Sciatic nerve (tissue), 2 donors: ENCODE measurements around the gene LCK. TPM values are rescaled to one million over a fixed set of nuclear protein-coding genes. Genes with fewer than 3 reads are reported as not detected.
A peak's percentile ranks its signal among the peaks of the same experiment; 100 is the strongest.
"Not testable (repeated sequence)": the region's sequence is repeated elsewhere in the genome, so short reads cannot be mapped to it uniquely, and the experiment has no call there.

Experiments
- ATAC-seq: fragments of 200-7000 bp; cut with Tn5 transposase; one replicate; pipeline ENCODE4 v1.9.1; 2020; ENCODE audit warnings: mild to moderate bottlenecking, moderate library complexity
- DNase-seq: peaks from one replicate; pipeline ENCODE4 v3.0.0-alpha.2; 2020; ENCODE audit warnings: low spot score
- intact Hi-C: fragments of 100-400 bp; cut with DNase I; formaldehyde crosslinking; loops from one replicate; pipeline ENCODE4 v1.14.2; 2022
- total RNA-seq: library from RNA; stranded (reverse); fragmentation: NEBNext Ultra II Directional; extraction: Animal tissue kit (Norgen Biotek cat#: 25700); gene quantifications from one replicate; pipeline ENCODE4 v1.2.1, GENCODE V29; 2021
- donor health status: DM: no; HTN: no; CAD: no.
- donor health status: DM: no; HTN: no; CAD: no.

LCK gene
- total RNA-seq, 1 donor from 2014 or later, result 3.2 TPM

- intact Hi-C loops, result no loop called here
- DNase-seq (no peak), ATAC-seq (no peak)
These were observed 16.3 kb upstream of the LCK start for GRCh38 chr1:32234792-32235191.

- DNase-seq, result no peak
- intact Hi-C loops, result no loop called here
- ATAC-seq, result no peak
These were observed 11.7 kb upstream of the LCK start for GRCh38 chr1:32239337-32239736.

- ATAC-seq, result peak; percentile 20
- intact Hi-C loops, result no loop called here
- DNase-seq, result no peak
These were observed 11.3 kb upstream of the LCK start for GRCh38 chr1:32239790-32240139.

GRCh38 chr1:32240140-32240951 is 10.7 kb upstream of the LCK start:
- peak; percentile 87 for ATAC-seq
- peak; percentile 85 for DNase-seq
- intact Hi-C loops, result no loop called here

- DNase-seq (peak; percentile 70), ATAC-seq (peak; percentile 71)
- intact Hi-C loops, result no loop called here
These were observed 9.9 kb upstream of the LCK start for GRCh38 chr1:32241001-32241763.

DNA sequence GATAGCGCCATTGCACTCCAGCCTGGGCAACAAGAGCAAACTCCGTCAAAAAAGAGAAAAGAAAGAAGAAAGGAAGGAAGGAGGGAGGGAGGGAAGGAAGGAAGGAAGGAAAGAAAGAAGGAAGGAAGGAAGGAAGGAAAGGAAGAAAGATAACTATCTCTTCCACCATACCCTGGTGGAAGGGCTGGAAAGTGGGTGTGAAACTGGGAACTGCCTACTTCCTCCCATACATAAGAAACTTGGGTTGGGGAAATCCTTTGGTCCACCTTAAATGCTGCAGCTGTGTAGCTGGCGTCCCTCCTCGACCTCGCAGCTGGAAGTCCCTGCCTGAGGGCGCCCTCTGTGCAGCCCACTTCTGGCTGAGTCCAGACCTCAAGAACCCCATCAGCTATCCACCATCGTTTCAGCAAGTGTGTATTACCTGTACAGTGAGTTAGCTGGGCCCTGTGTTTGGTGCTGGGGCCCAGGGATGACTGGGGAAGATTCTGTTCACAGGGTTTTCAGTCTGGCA is 8.7 kb upstream of the LCK start:
- intact Hi-C loops, result no loop called here
- no peak for ATAC-seq
- no peak for DNase-seq

DNA sequence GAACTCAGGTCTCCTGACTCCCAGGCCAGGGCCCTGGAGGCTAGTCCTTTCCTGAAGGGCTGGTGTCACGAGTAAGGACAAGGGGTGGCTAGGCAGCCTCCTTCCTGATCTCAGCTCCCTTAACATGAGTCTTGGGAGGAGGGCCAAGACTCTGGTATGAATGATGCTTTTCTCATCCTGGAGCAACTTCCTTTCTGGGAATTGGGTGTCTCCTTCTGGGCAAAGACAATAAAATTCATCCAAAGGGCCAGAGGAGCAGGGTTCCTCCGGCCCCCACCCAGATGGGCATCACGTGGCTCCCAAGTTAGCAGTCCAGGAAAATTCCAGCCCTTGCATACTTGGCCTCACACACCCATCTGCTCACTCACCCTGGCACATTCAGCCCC is 4.2 kb upstream of the LCK start, which contains the start of gene FAM167B:
Gene FAM167B, plus strand, starts transcription at position 335 of the 386 bp plus-strand sequence. CDS start 200 bp downstream, outside the sequence.
- intact Hi-C loops, result no loop called here
- DNase-seq (no peak), ATAC-seq (peak; percentile 85)

DNA sequence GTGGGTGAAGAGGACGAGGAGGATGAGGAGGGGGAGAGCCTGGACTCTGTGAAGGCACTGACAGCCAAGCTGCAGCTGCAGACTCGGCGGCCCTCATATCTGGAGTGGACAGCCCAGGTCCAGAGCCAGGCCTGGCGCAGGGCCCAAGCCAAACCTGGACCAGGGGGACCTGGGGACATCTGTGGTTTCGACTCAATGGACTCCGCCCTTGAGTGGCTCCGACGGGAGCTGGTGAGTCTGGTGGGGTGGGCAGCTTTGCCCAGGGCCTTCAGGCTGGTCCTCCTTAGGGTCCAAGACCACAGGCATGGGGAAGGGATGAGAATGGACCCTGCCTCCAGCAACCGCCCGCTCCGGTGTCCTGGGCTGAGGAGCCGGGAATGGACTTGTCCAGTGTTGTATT is 3.6 kb upstream of the LCK start:
- intact Hi-C loops, result no loop called here
- peak; percentile 16 for ATAC-seq
- DNase-seq, result no peak

DNA sequence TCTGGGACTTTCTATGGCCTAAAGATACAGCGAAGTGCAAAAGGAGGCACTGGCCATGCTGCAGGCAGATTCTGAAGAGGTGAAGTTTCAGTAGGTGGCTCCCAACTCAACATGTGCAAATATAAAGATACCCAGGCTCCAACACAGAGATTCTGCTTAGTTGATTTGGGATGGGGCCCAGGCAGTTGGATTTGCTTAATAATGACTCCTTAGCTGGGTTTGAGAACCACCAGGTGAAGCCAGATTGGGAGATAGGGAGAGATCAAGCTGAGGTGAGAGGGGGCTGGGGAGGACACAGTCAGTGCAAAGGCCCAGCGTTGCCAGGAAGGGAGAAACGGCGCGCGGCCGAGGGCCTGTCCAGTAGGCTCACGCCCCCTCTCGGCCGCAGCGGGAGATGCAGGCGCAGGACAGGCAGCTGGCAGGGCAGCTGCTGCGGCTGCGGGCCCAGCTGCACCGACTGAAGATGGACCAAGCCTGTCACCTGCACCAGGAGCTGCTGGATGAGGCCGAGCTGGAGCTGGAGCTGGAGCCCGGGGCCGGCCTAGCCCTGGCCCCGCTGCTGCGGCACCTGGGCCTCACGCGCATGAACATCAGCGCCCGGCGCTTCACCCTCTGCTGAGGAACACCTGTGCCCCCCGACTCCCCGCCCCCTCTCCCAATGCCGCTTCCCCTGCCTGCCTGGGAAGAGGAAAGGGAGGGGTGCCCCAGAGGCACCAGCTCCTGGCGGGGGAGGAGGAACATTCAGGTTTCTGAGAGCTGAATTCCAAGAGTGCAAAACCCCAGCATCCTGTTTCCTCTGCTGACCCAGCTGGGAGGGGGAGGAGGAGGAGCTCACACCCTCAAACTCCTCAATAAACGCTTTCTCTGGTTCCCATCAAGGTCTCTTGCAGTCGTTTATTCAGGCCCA is 2.8 kb upstream of the LCK start:
- ATAC-seq, result peak; percentile 62
- DNase-seq, result peak; percentile 86
- intact Hi-C loops, result no loop called here

- intact Hi-C loops, result no loop called here
- DNase-seq (no peak), ATAC-seq (peak; percentile 20)
These were observed 1.1 kb upstream of the LCK start for GRCh38 chr1:32249831-32250525.

- DNase-seq (no peak), ATAC-seq (no peak)
- intact Hi-C loops, result no loop called here
These were observed 4.3 kb downstream of the LCK start for GRCh38 chr1:32255072-32256071.

- DNase-seq, result no peak
- intact Hi-C loops, result no loop called here
- no peak for ATAC-seq
These were observed 5.6 kb downstream of the LCK start for GRCh38 chr1:32256473-32257226.

DNA sequence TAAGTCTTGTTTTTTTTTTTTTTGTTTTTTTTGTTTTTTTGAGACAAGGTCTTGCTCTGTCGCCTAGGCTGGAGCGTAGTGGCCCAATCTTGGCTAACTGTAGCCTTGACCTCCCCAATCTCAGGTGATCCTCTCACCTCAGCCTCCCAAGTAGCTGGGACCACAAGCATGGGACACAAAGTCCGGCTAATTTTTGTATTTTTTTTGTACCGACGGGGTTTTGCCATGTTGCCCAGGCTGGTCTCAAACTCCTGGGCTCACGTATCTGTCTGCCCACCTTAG is 6.1 kb downstream of the LCK start:
- ATAC-seq (no peak), DNase-seq (no peak)
- intact Hi-C loops, result no loop called here

DNA sequence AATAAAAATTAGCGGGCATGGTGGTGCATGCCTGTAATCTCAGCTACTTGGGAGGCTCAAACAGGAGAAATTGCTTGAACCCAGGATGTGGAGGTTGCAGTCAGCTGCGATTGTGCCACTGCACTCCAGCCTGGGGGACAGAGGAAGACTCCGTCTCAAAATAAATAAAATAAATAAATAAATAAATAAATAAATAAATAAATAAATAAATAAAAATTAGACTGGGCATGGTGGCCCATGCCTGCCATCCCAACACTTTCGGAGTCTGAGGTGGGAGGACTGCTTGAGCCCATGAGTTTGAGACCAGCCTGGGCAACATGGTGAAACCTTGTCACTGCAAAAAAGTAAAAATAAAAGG is 12.2 kb downstream of the LCK start:
- ATAC-seq, intact Hi-C loops: not testable (repeated sequence)

GRCh38 chr1:32263744-32264143 is 12.7 kb downstream of the LCK start:
- ATAC-seq (no peak), DNase-seq (no peak)
- intact Hi-C loops, result no loop called here

More for the DNA sequence above, 12.2 kb downstream of the LCK start:
- not testable (repeated sequence) for DNase-seq

- DNase-seq (no peak), ATAC-seq (no peak)
- intact Hi-C loops, result no loop called here
These were observed 14.8 kb downstream of the LCK start for GRCh38 chr1:32265846-32266245.
